ENCODE data around the gene TAF5L. TPM values are rescaled to one million over a fixed set of nuclear protein-coding genes. Genes with fewer than 3 reads are reported as not detected.
A peak's percentile ranks its signal among the peaks of the same experiment; 100 is the strongest.

Gene TAF5L
- 13.9 TPM for polyA plus RNA-seq (2013, experiment 1 of 2)
- polyA plus RNA-seq (2013, experiment 2 of 2), result 14.3 TPM

DNA sequence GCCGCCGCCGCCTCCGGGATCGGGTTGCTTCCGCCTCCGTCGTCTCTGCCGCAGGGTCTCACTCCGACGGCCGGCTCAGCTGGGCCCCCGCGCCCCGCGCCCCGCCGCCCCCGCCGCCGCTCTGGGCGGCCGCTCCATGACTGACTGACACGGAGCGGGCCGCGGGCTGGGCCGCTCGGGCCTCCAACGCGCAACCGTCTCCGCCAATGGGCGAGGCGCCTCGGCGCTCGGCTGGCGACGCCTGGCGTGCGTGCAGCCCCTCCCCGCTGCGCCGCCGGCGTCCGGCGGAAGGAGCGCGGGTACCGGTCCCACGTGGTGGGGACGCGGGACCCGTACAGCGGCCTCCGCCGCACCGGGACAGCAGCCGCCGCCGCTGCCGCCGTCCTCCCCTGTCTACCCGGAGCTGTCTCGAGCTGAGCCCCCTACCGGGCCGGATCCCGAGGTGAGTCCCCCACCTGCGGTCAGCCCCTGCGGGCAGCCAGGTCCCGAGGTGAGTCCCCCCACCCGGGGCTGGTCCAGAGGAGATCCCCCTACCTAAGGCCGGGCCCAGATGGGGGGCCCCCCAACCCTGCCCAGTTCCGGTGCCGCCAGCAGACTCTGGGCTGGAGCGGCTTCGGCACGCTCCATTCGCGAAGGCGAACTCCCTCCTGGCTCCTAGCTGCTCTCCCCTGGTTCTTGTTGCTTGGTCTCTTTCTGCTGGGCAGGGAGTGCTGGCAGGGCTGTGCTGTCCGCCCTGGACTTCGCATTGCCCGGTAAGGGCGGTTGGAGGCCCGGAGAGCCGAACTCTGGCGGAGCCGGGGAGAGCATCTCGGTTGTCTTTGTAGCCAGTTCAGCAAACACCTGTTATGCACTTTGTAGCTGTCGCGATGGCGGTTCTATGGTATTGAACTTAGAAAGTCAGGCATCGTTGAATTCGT is at the start of gene TAF5L, which contains the start of gene URB2:
TAF5L (minus strand) TSS at position 208 of the 917 bp plus-strand sequence. CDS start 11,640 bp downstream, outside the sequence.
URB2 (plus strand) TSS at position 333 of the 917 bp plus-strand sequence. CDS start 1,387 bp downstream, outside the sequence.
- no peak within 1 kb of the TSS for H2BK5ac ChIP-seq (ENCODE audit: low read length)
- no CpG with 5 or more reads among the region's 97 CpGs for WGBS, 2 donors (ENCODE audit: extremely low coverage in 2 of 2, insufficient read length in 2 of 2, insufficient replicate concordance in 1 of 2)
- no peaks in the 10 kb centered on the region for H3K27me3 ChIP-seq (ENCODE audit: control insufficient read depth in 3 of 3, insufficient read depth in 3 of 3, low read depth in 1 of 3, low read length in 3 of 3)
- H2AK5ac ChIP-seq (ENCODE audit: low read depth, low read length), result no peak within 1 kb of the TSS
- H4K91ac ChIP-seq (ENCODE audit: low read depth, low read length, poor library complexity), result no peak within 1 kb of the TSS
- H3K36me3 ChIP-seq (replicated peaks in 1 of 2; ENCODE audit: control insufficient read depth in 2 of 2, insufficient read depth in 2 of 2, low read length in 2 of 2), result peaks cover 3 to 29% of the 10 kb centered on the region in 2 donors
- H2BK12ac ChIP-seq (ENCODE audit: low read length), result no peak within 1 kb of the TSS
- H4K8ac ChIP-seq (ENCODE audit: low read depth, low read length), result no peak within 1 kb of the TSS
- H3K9me3 ChIP-seq (replicated peaks in 1 of 2; ENCODE audit: control insufficient read depth in 2 of 2, insufficient read depth in 1 of 2, low read depth in 1 of 2, low read length in 2 of 2), result no peaks in the 10 kb centered on the region
- no peak within 1 kb of the TSS for H3K4ac ChIP-seq (ENCODE audit: low read length)
- H3K14ac ChIP-seq (ENCODE audit: low read length), result peak within 1 kb of the TSS; percentile 92
- DNase-seq (ENCODE audit: low spot score), result peak; percentile 84
- H3K79me1 ChIP-seq (ENCODE audit: low read depth, low read length), result peaks cover 7% of the 10 kb centered on the region
- peak within 1 kb of the TSS; percentile 87 for H2BK15ac ChIP-seq (ENCODE audit: low read length)
- H3K4me3 ChIP-seq (ENCODE audit: low read length in 2 of 2), result peak within 1 kb of the TSS; percentile 83 to 97
- peak within 1 kb of the TSS; percentile 96 for H3K9ac ChIP-seq (ENCODE audit: low read depth, low read length, poor library complexity)
- H3K4me2 ChIP-seq (ENCODE audit: insufficient read depth, low read length, poor library complexity, severe bottlenecking), result peak within 1 kb of the TSS; percentile 97
- peak within 1 kb of the TSS; percentile 98 for H2AFZ ChIP-seq (ENCODE audit: low read length)
- H3K18ac ChIP-seq (ENCODE audit: low read length), result peak within 1 kb of the TSS; percentile 77
- H2BK120ac ChIP-seq (ENCODE audit: low read depth, low read length), result no peak within 1 kb of the TSS
- peaks cover 5 to 7% of the 10 kb centered on the region in 2 donors for H3K4me1 ChIP-seq (ENCODE audit: control insufficient read depth in 2 of 2, insufficient read depth in 1 of 2, low read depth in 1 of 2, low read length in 2 of 2)
- peak within 1 kb of the TSS; percentile 84 for H3K27ac ChIP-seq (replicated peaks; ENCODE audit: low read length)
- peak within 1 kb of the TSS; percentile 95 for H3K23ac ChIP-seq (ENCODE audit: low read depth, low read length, poor library complexity)

DNA sequence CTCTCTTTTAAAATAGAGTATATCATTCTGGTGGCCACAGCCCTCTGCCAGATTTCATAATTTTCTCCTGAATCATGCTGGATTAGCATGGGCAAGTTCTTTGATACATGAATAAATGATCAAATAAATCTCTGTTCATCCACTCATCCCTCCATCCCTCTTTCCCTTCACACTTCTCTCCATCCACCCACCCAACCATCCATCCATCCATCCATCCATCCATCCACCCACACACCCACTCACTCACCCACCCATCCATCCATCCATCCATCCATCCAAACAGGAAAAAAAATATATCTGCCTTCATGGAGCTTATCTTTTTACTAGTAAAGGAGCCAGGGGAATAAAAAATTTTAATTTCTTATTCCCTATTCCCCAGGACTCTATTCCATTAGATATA is 49.5 kb upstream of the TAF5L start:
- Histone ChIP-seq H2BK15ac (ENCODE audit: low read length) (no peak overlapping the region), H3K23ac (ENCODE audit: low read depth, low read length, poor library complexity) (no peak overlapping the region), H3K4me1 (ENCODE audit: control insufficient read depth in 2 of 2, insufficient read depth in 1 of 2, low read depth in 1 of 2, low read length in 2 of 2) (no peaks in the 10 kb centered on the region), H3K18ac (ENCODE audit: low read length) (no peak overlapping the region), H2BK120ac (ENCODE audit: low read depth, low read length) (no peak overlapping the region), H3K27me3 (ENCODE audit: control insufficient read depth in 3 of 3, insufficient read depth in 3 of 3, low read depth in 1 of 3, low read length in 3 of 3) (no peaks in the 10 kb centered on the region), H3K4ac (ENCODE audit: low read length) (no peak overlapping the region), H3K27ac (replicated peaks; ENCODE audit: low read length) (no peak overlapping the region), H3K4me2 (ENCODE audit: insufficient read depth, low read length, poor library complexity, severe bottlenecking) (no peak overlapping the region), H3K36me3 (replicated peaks in 1 of 2; ENCODE audit: control insufficient read depth in 2 of 2, insufficient read depth in 2 of 2, low read length in 2 of 2) (no peaks in the 10 kb centered on the region), H4K8ac (ENCODE audit: low read depth, low read length) (no peak overlapping the region), H2AFZ (ENCODE audit: low read length) (no peak overlapping the region), H4K91ac (ENCODE audit: low read depth, low read length, poor library complexity) (no peak overlapping the region), H3K14ac (ENCODE audit: low read length) (no peak overlapping the region), H3K9me3 (replicated peaks in 1 of 2; ENCODE audit: control insufficient read depth in 2 of 2, insufficient read depth in 1 of 2, low read depth in 1 of 2, low read length in 2 of 2) (no peaks in the 10 kb centered on the region), H2BK12ac (ENCODE audit: low read length) (no peak overlapping the region), H3K9ac (ENCODE audit: low read depth, low read length, poor library complexity) (no peak overlapping the region), H2BK5ac (ENCODE audit: low read length) (no peak overlapping the region), H3K79me1 (ENCODE audit: low read depth, low read length) (no peaks in the 10 kb centered on the region), H3K4me3 (ENCODE audit: low read length in 2 of 2) (no peak overlapping the region), H2AK5ac (ENCODE audit: low read depth, low read length) (no peak overlapping the region)
- no peak for DNase-seq (ENCODE audit: low spot score)

DNA sequence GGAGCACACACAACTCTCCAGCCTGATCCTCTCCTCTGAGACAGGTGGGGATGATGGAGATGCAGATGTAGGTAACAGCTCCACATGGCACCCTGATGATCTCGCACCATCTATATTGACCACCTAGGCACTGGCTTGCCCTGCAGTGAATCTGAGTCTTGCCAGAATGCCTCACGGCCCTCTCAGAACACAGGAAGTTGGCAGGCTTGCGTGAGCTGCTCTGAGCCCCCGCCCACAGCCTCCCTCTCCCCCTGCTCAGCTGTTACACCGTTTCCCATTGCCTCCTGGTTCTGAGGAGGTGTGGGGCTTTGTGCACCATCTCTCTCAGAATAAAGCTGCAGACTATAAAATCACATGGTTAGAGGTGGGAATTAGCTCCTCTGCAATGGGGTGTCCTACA is 48.1 kb upstream of the TAF5L start:
- Histone ChIP-seq H3K4me2 (ENCODE audit: insufficient read depth, low read length, poor library complexity, severe bottlenecking) (no peak overlapping the region), H3K27ac (replicated peaks; ENCODE audit: low read length) (no peak overlapping the region), H2BK120ac (ENCODE audit: low read depth, low read length) (no peak overlapping the region), H3K4me1 (ENCODE audit: control insufficient read depth in 2 of 2, insufficient read depth in 1 of 2, low read depth in 1 of 2, low read length in 2 of 2) (no peaks in the 10 kb centered on the region), H3K14ac (ENCODE audit: low read length) (no peak overlapping the region), H3K79me1 (ENCODE audit: low read depth, low read length) (no peaks in the 10 kb centered on the region), H4K8ac (ENCODE audit: low read depth, low read length) (no peak overlapping the region), H3K4me3 (ENCODE audit: low read length in 2 of 2) (no peak overlapping the region), H3K4ac (ENCODE audit: low read length) (no peak overlapping the region), H3K23ac (ENCODE audit: low read depth, low read length, poor library complexity) (no peak overlapping the region), H4K91ac (ENCODE audit: low read depth, low read length, poor library complexity) (no peak overlapping the region), H3K9me3 (replicated peaks in 1 of 2; ENCODE audit: control insufficient read depth in 2 of 2, insufficient read depth in 1 of 2, low read depth in 1 of 2, low read length in 2 of 2) (no peaks in the 10 kb centered on the region), H3K27me3 (ENCODE audit: control insufficient read depth in 3 of 3, insufficient read depth in 3 of 3, low read depth in 1 of 3, low read length in 3 of 3) (no peaks in the 10 kb centered on the region), H2BK5ac (ENCODE audit: low read length) (no peak overlapping the region), H2BK15ac (ENCODE audit: low read length) (no peak overlapping the region), H2AFZ (ENCODE audit: low read length) (no peak overlapping the region), H2AK5ac (ENCODE audit: low read depth, low read length) (no peak overlapping the region), H2BK12ac (ENCODE audit: low read length) (no peak overlapping the region), H3K36me3 (replicated peaks in 1 of 2; ENCODE audit: control insufficient read depth in 2 of 2, insufficient read depth in 2 of 2, low read length in 2 of 2) (no peaks in the 10 kb centered on the region), H3K9ac (ENCODE audit: low read depth, low read length, poor library complexity) (no peak overlapping the region), H3K18ac (ENCODE audit: low read length) (no peak overlapping the region)
- WGBS, 2 donors (ENCODE audit: extremely low coverage in 2 of 2, insufficient read length in 2 of 2, insufficient replicate concordance in 1 of 2), result no CpG with 5 or more reads among the region's 5 CpGs
- DNase-seq (ENCODE audit: low spot score), result no peak

DNA sequence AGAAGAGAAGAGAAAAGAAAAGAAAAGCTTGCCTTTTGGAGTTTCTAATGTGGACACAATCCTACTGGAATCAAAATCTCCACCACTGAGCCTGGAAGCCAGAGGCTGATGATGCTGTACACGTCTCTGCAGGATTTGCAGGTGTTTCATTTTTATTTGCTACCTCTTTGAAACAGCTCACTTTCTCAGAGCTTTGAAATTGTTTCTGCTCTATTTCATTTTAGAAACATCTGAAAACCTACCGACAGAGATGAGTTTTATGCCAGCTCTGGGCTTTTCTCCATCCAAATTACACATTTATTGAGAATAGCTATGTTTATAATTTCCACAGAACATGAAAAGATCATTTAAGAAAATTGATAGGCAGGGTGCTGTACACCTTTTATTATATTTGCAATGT is 46.3 kb upstream of the TAF5L start:
- H2AK5ac ChIP-seq (ENCODE audit: low read depth, low read length), result no peak overlapping the region
- no peak overlapping the region for H3K14ac ChIP-seq (ENCODE audit: low read length)
- no peaks in the 10 kb centered on the region for H3K79me1 ChIP-seq (ENCODE audit: low read depth, low read length)
- H3K4ac ChIP-seq (ENCODE audit: low read length), result no peak overlapping the region
- no peaks in the 10 kb centered on the region for H3K27me3 ChIP-seq (ENCODE audit: control insufficient read depth in 3 of 3, insufficient read depth in 3 of 3, low read depth in 1 of 3, low read length in 3 of 3)
- H3K4me2 ChIP-seq (ENCODE audit: insufficient read depth, low read length, poor library complexity, severe bottlenecking), result no peak overlapping the region
- H3K9ac ChIP-seq (ENCODE audit: low read depth, low read length, poor library complexity), result no peak overlapping the region
- no peak overlapping the region for H3K27ac ChIP-seq (replicated peaks; ENCODE audit: low read length)
- DNase-seq (ENCODE audit: low spot score), result no peak
- H2BK12ac ChIP-seq (ENCODE audit: low read length), result no peak overlapping the region
- no peaks in the 10 kb centered on the region for H3K9me3 ChIP-seq (replicated peaks in 1 of 2; ENCODE audit: control insufficient read depth in 2 of 2, insufficient read depth in 1 of 2, low read depth in 1 of 2, low read length in 2 of 2)
- H2BK15ac ChIP-seq (ENCODE audit: low read length), result no peak overlapping the region
- no CpG with 5 or more reads among the region's 2 CpGs for WGBS, 2 donors (ENCODE audit: extremely low coverage in 2 of 2, insufficient read length in 2 of 2, insufficient replicate concordance in 1 of 2)
- H4K91ac ChIP-seq (ENCODE audit: low read depth, low read length, poor library complexity), result no peak overlapping the region
- H2BK5ac ChIP-seq (ENCODE audit: low read length), result no peak overlapping the region
- no peaks in the 10 kb centered on the region for H3K4me1 ChIP-seq (ENCODE audit: control insufficient read depth in 2 of 2, insufficient read depth in 1 of 2, low read depth in 1 of 2, low read length in 2 of 2)
- no peaks in the 10 kb centered on the region for H3K36me3 ChIP-seq (replicated peaks in 1 of 2; ENCODE audit: control insufficient read depth in 2 of 2, insufficient read depth in 2 of 2, low read length in 2 of 2)
- no peak overlapping the region for H3K23ac ChIP-seq (ENCODE audit: low read depth, low read length, poor library complexity)
- no peak overlapping the region for H2AFZ ChIP-seq (ENCODE audit: low read length)
- no peak overlapping the region for H3K18ac ChIP-seq (ENCODE audit: low read length)
- no peak overlapping the region for H2BK120ac ChIP-seq (ENCODE audit: low read depth, low read length)
- no peak overlapping the region for H4K8ac ChIP-seq (ENCODE audit: low read depth, low read length)
- H3K4me3 ChIP-seq (ENCODE audit: low read length in 2 of 2), result no peak overlapping the region

All from neuronal stem cell (in vitro differentiated cells).